Measurements from ENCODE around the gene CDH13. TPM values are rescaled to one million over a fixed set of nuclear protein-coding genes. Genes with fewer than 3 reads are reported as not detected.

Gene CDH13
- total and polyA plus RNA-seq, 2 experiments from 2014 or later = 1.6 to 4.4 TPM

GRCh38 chr16:83592778-83593177 is 966.0 kb downstream of the CDH13 start:
- Histone ChIP-seq H3K4me2 (no peak overlapping the region), H3K9me2 (ENCODE audit: insufficient read depth) (peaks cover 8% of the 10 kb centered on the region), H3K79me2 (replicated peaks; ENCODE audit: insufficient read depth) (no peaks in the 10 kb centered on the region), H3K4me1 (ENCODE audit: insufficient read depth) (no peaks in the 10 kb centered on the region), H3F3A (replicated peaks; ENCODE audit: low read depth) (no peaks in the 10 kb centered on the region), H3K36me3 (ENCODE audit: insufficient read depth) (no peaks in the 10 kb centered on the region), H2AFZ (no peak overlapping the region), H3K27me3 (ENCODE audit: insufficient read depth) (no peaks in the 10 kb centered on the region), H4K20me1 (replicated peaks; ENCODE audit: insufficient read depth) (no peaks in the 10 kb centered on the region), H3K4me3 (no peak overlapping the region), H3K27ac (ENCODE audit: low read depth) (no peak overlapping the region)
- ATAC-seq = no peak
- no peak overlapping the region for H3K4me3 Mint-ChIP-seq
- no peak overlapping the region for H3K27ac Mint-ChIP-seq
- no peaks in the 10 kb centered on the region for H3K9me3 Mint-ChIP-seq
- DNase-seq (ENCODE audit: low spot score) = no peak
- H3K36me3 Mint-ChIP-seq (ENCODE audit: low read depth) = no peaks in the 10 kb centered on the region; the same call in 2 of the 3 replicates
- no peaks in the 10 kb centered on the region for H3K27me3 Mint-ChIP-seq (ENCODE audit: insufficient read depth, low read depth, poor library complexity)
- no peak for TF ChIP-seq CTCF (conservative IDR thresholded peaks at IDR 0.05; ENCODE audit: low read depth in 2 of 2)
- no peak for TF ChIP-seq ETS1 (IDR thresholded peaks at IDR 0.05)
- TF ChIP-seq ZNF331 (CRISPR knock-in tag; IDR thresholded peaks at IDR 0.05; ENCODE audit: low read depth) = no peak
- no peak for TF ChIP-seq EZH2 (IDR thresholded peaks at IDR 0.05; ENCODE audit: low read depth, unreplicated experiment)
- no peak for TF ChIP-seq REST (IDR thresholded peaks at IDR 0.05; ENCODE audit: unreplicated experiment)
- no peak for TF ChIP-seq ZNF114 (CRISPR knock-in tag; IDR thresholded peaks at IDR 0.05)
- no peak for TF ChIP-seq CREB1 (CRISPR knock-in tag; IDR thresholded peaks at IDR 0.05; ENCODE audit: low read depth)
- no peak for TF ChIP-seq EZH2phosphoT487 (IDR thresholded peaks at IDR 0.05; ENCODE audit: unreplicated experiment)
- TF ChIP-seq NANOG (IDR thresholded peaks at IDR 0.05; ENCODE audit: borderline replicate concordance) = no peak
- no peak for TF ChIP-seq ZNF462 (CRISPR knock-in tag; IDR thresholded peaks at IDR 0.05)
- TF ChIP-seq POLR2AphosphoS5 (IDR thresholded peaks at IDR 0.05; ENCODE audit: low read depth) = no peak
- no peak for TF ChIP-seq STAT1 (IDR thresholded peaks at IDR 0.05; ENCODE audit: unreplicated experiment)
- no peak for TF ChIP-seq JUNB (IDR thresholded peaks at IDR 0.05; ENCODE audit: unreplicated experiment)
- H3K4me1 Mint-ChIP-seq = no peaks in the 10 kb centered on the region

Measured in GM23338 (cell line).